GM12878 (cell line): ENCODE measurements around the gene OR8H1. TPM values are rescaled to one million over a fixed set of nuclear protein-coding genes. Genes with fewer than 3 reads are reported as not detected.

ENCODE experiments used
- ATAC-seq: fragments of 200-7000 bp; cut with Tn5 transposase; 3 replicates; pipeline ENCODE4 v1.9.1; 2020; ENCODE audit warnings: mild to moderate bottlenecking, moderate library complexity
- BruUV-seq: library from RNA; stranded (reverse); fragments of 400-500 nt; replicated peaks from 2 replicates; lab custom pipeline; 2021; lab: Mats Ljungman, UMichigan
- CTCF ChIA-PET: fragments of 300-600 bp; sonication (Branson Sonifier 250); formaldehyde crosslinking; extraction: SDS; loops from one replicate; lab custom pipeline; 2021; ENCODE audit warnings: inconsistent platforms; lab: Yijun Ruan, JAX
- POLR2A ChIA-PET: fragments of 350-600 bp; formaldehyde crosslinking; extraction: SDS; loops from one replicate; lab custom pipeline; 2021; ENCODE audit warnings: inconsistent platforms; lab: Charles Lee
- RAD21 ChIA-PET: fragments of 300-600 bp; sonication (Branson Sonifier 250); formaldehyde crosslinking; loops from one replicate; lab custom pipeline; 2023; ENCODE audit warnings: antibody characterized with exemption; ENCODE audit not compliant: unreplicated experiment; lab: Charles Lee
- SMC1A ChIA-PET: fragments of 300-600 bp; sonication (Branson Sonifier 250); formaldehyde crosslinking; loops from one replicate; lab custom pipeline; 2023; ENCODE audit not compliant: unreplicated experiment, uncharacterized antibody; lab: Charles Lee
- DNase-seq: peaks from one replicate; pipeline ENCODE4 v3.0.0-alpha.2; 2011; ENCODE audit warnings: low read depth, low spot score
- FAIRE-seq: peaks from 3 replicates; lab custom pipeline; 2011; peaks lifted over from hg19 to GRCh38; lab: Jason Lieb, UNC
- H2AFZ ChIP-seq: 2 replicates; pipeline ENCODE4 v1.6.0; 2011; ENCODE audit warnings: low read depth, low read length, control low read depth; ENCODE audit not compliant: control insufficient read depth
- H3K27ac ChIP-seq: 2 replicates; pipeline ENCODE4 v1.5.1; 2011; ENCODE audit warnings: control low read depth; ENCODE audit not compliant: control insufficient read depth, insufficient read depth
- H3K27me3 ChIP-seq, 2 experiments: replicated peaks in 1 of 2; 2 replicates each; pipeline versions ENCODE4 v1.6.0 to v1.6.1; 2011; ENCODE audit warnings: low read length in 1 of 2; ENCODE audit not compliant: control insufficient read depth in 2 of 2, insufficient read depth in 2 of 2
- H3K36me3 ChIP-seq, 2 experiments: 2 replicates each; pipeline ENCODE4 v1.5.1; 2011; ENCODE audit warnings: low read length in 1 of 2; ENCODE audit not compliant: control insufficient read depth in 2 of 2, insufficient read depth in 2 of 2
- H3K4me1 ChIP-seq: 2 replicates; pipeline ENCODE4 v1.6.1; 2011; ENCODE audit warnings: mild to moderate bottlenecking, low read length, moderate library complexity, mixed read lengths; ENCODE audit not compliant: control insufficient read depth, insufficient read depth
- H3K4me2 ChIP-seq: 2 replicates; pipeline ENCODE4 v1.6.0; 2011; ENCODE audit warnings: control low read depth; ENCODE audit not compliant: control insufficient read depth, insufficient read depth
- H3K4me3 ChIP-seq: fragments of 200-600 bp; sonication (generic); 2 replicates; pipeline ENCODE4 v1.5.1; 2016
- H3K79me2 ChIP-seq: 2 replicates; pipeline ENCODE4 v1.6.0; 2011; ENCODE audit warnings: low read length; ENCODE audit not compliant: control insufficient read depth, insufficient read depth
- H3K9ac ChIP-seq: 2 replicates; pipeline ENCODE4 v1.8.0; 2011; ENCODE audit warnings: low read length, control low read depth, mixed read lengths; ENCODE audit not compliant: control insufficient read depth, insufficient read depth
- H3K9me3 ChIP-seq: replicated peaks from 3 replicates; pipeline ENCODE4 v1.5.1; 2011; ENCODE audit warnings: mild to moderate bottlenecking, low read length; ENCODE audit not compliant: control insufficient read depth, insufficient read depth
- H4K20me1 ChIP-seq: 2 replicates; pipeline ENCODE4 v1.6.0; 2011; ENCODE audit not compliant: control insufficient read depth, insufficient read depth
- BACH1 ChIP-seq: fragments of 450-650 bp; IDR thresholded peaks from 2 replicates; pipeline ENCODE4 v1.6.1; 2017; ENCODE audit warnings: mild to moderate bottlenecking, borderline replicate concordance
- BRCA1 ChIP-seq: IDR thresholded peaks from 2 replicates; pipeline ENCODE4 v1.6.1; 2011; ENCODE audit warnings: low read depth, low read length, improper control_type of control experiment
- CTCF ChIP-seq, 3 experiments: IDR thresholded peaks in 2 of 3; conservative IDR thresholded peaks in 1 of 3; 2 replicates each; pipeline ENCODE4 v1.5.1; 2011; ENCODE audit warnings: low read depth in 3 of 3, low read length in 3 of 3, mild to moderate bottlenecking in 3 of 3, control low read depth in 2 of 3, moderate library complexity in 2 of 3, inconsistent platforms in 1 of 3, mixed read lengths in 1 of 3; ENCODE audit not compliant: control insufficient read depth in 2 of 3, insufficient read depth in 1 of 3; ENCODE audit errors: extremely low read depth in 1 of 3
- EGR1 ChIP-seq, 2 experiments: IDR thresholded peaks; 1 replicate in 1 of 2; 2 replicates in 1 of 2; pipeline ENCODE4 v1.6.1; 2011 to 2012; ENCODE audit warnings: low read depth in 2 of 2, low read length in 2 of 2, borderline replicate concordance in 1 of 2, mild to moderate bottlenecking in 1 of 2, moderate library complexity in 1 of 2
- HCFC1 ChIP-seq: fragments of 150-350 bp; IDR thresholded peaks from 2 replicates; pipeline ENCODE4 v1.6.1; 2014; ENCODE audit warnings: low read length
- KAT2A ChIP-seq: conservative IDR thresholded peaks from 2 replicates; pipeline ENCODE4 v1.6.1; 2011; ENCODE audit warnings: low read depth, low read length; ENCODE audit not compliant: control insufficient read depth
- KDM1A ChIP-seq: fragments of 200-600 bp; sonication (generic); IDR thresholded peaks from 2 replicates; pipeline ENCODE4 v1.6.1; 2016; ENCODE audit warnings: borderline replicate concordance
- LARP7 ChIP-seq: fragments of 450-650 bp; IDR thresholded peaks from 2 replicates; pipeline ENCODE4 v1.6.1; 2017; ENCODE audit warnings: mild to moderate bottlenecking
- RCOR1 ChIP-seq: conservative IDR thresholded peaks from 2 replicates; pipeline ENCODE4 v1.6.1; 2012; ENCODE audit warnings: low read depth, low read length, improper control_type of control experiment
- TBL1XR1 ChIP-seq: IDR thresholded peaks from 2 replicates; pipeline ENCODE4 v1.6.1; 2012; ENCODE audit warnings: low read depth, low read length, improper control_type of control experiment
- TCF3 ChIP-seq: IDR thresholded peaks from 2 replicates; pipeline ENCODE4 v1.6.1; 2012; ENCODE audit warnings: low read depth, mild to moderate bottlenecking, low read length, borderline replicate concordance; ENCODE audit not compliant: insufficient read depth
- USF1 ChIP-seq: IDR thresholded peaks from 2 replicates; pipeline ENCODE4 v1.6.1; 2011; ENCODE audit warnings: borderline replicate concordance, low read depth, mild to moderate bottlenecking, moderate library complexity, mixed read lengths, low read length; ENCODE audit not compliant: insufficient read depth; ENCODE audit errors: extremely low read length
- ZBED1 ChIP-seq: IDR thresholded peaks from 2 replicates; pipeline ENCODE4 v1.6.1; 2016; ENCODE audit warnings: borderline replicate concordance
- ZBTB40 ChIP-seq: fragments of 450-650 bp; IDR thresholded peaks from 2 replicates; pipeline ENCODE4 v1.6.1; 2016; ENCODE audit warnings: mild to moderate bottlenecking, moderate library complexity, borderline replicate concordance
- in situ Hi-C: fragments of 300-500 bp; cut with MboI; formaldehyde crosslinking; loops from 9 replicates; pipeline ENCODE4 v1.14.3; 2018; ENCODE audit warnings: mixed read lengths
- intact Hi-C: fragments of 100-400 bp; cut with micrococcal nuclease; formaldehyde crosslinking; loops from one replicate; pipeline ENCODE4 v1.14.2; 2022; ENCODE audit not compliant: unreplicated experiment
- polyA plus RNA-seq, 11 experiments: library from polyadenylated mRNA; depleted of rRNA in 4 of 11; unstranded in 6 of 11; stranded (reverse) in 5 of 11; fragments of >200 nt; fragmentation: Nextera tagmentation in 4 of 11; fragmentation: Illumina TruSeq in 1 of 11; extraction: Ambion mirVana in 4 of 11; extraction: Trizol in 1 of 11; gene quantifications; 1 replicate in 1 of 11; 2 replicates in 10 of 11; pipeline versions ENCODE4 v1.2.1 to v1.2.3, GENCODE V29; 2011 to 2016; ENCODE audit warnings: inconsistent platforms in 2 of 11, missing spikeins in 2 of 11, low read depth in 1 of 11
- total RNA-seq, 4 experiments: library from RNA; depleted of rRNA in 3 of 4; stranded (reverse); fragments of >200 nt in 3 of 4; fragmentation: Illumina TruSeq in 1 of 4; extraction: Trizol in 1 of 4; gene quantifications; 2 replicates each; pipeline versions ENCODE4 v1.2.1 to v1.2.3, GENCODE V29; 2013 to 2021
- TF ChIP-seq, protein P1 (sequence below): fragments of 450-650 bp; IDR thresholded peaks from 2 replicates; pipeline ENCODE4 v1.6.1; 2018; ENCODE audit warnings: mild to moderate bottlenecking, low read depth, moderate library complexity; ENCODE audit not compliant: partially characterized antibody

The OR8H1 gene
- total and polyA plus RNA-seq, 10 of the 15 experiments (the other 5 are each of a cell fraction or from before 2014, with no cell fraction given), result not detected

GRCh38 chr11:56314844-56315243 lies 22.8 kb upstream of the OR8H1 start, which contains the start of gene OR8K3:
TSS of gene OR8K3 (plus strand) at chr11:56315144. CDS start at chr11:56318307, 3,163 bp downstream.
- Histone ChIP-seq H3K9ac (no peak within 1 kb of the TSS), H3K4me3 (no peak within 1 kb of the TSS), H3K4me2 (no peak within 1 kb of the TSS), H3K27me3 (no peaks in the 10 kb centered on the region), H3K4me1 (no peaks in the 10 kb centered on the region), H4K20me1 (no peaks in the 10 kb centered on the region), H2AFZ (no peak within 1 kb of the TSS), H3K27ac (no peak within 1 kb of the TSS), H3K9me3 (no peaks in the 10 kb centered on the region), H3K36me3 (no peaks in the 10 kb centered on the region), H3K79me2 (no peaks in the 10 kb centered on the region)
- ATAC-seq (no peak), DNase-seq (no peak), FAIRE-seq (no peak)
- RAD21 ChIA-PET, result no interaction called here
- POLR2A ChIA-PET, result no interaction called here
- in situ Hi-C loops, result no loop called here
- intact Hi-C loops, result no loop called here
- BruUV-seq, result no TSS peak
- SMC1A ChIA-PET, result no interaction called here
- CTCF ChIA-PET, result no interaction called here
- TF ChIP-seq RCOR1, result no peak
- TF ChIP-seq ZBTB40, result no peak
- TF ChIP-seq LARP7, result no peak
- no peak for TF ChIP-seq EGR1 (IDR thresholded peaks at IDR 0.05; ENCODE audit: borderline replicate concordance in 1 of 2, low read depth in 2 of 2, low read length in 2 of 2)
- no peak for TF ChIP-seq BRCA1
- TF ChIP-seq CTCF (IDR thresholded peaks at IDR 0.05 in 2 of 3, conservative IDR thresholded peaks at IDR 0.05 in 1 of 3; ENCODE audit: control insufficient read depth in 2 of 3, extremely low read depth in 1 of 3, insufficient read depth in 1 of 3, low read depth in 3 of 3, low read length in 3 of 3), result no peak
- TF ChIP-seq TBL1XR1, result no peak
- no peak for TF ChIP-seq USF1
- no peak for TF ChIP-seq HCFC1
- TF ChIP-seq BACH1, result no peak
- no peak for TF ChIP-seq TCF3
- no peak for TF ChIP-seq KAT2A
- TF ChIP-seq ZBED1, result no peak
- TF ChIP-seq KDM1A, result no peak
- TF ChIP-seq, protein P1, sequence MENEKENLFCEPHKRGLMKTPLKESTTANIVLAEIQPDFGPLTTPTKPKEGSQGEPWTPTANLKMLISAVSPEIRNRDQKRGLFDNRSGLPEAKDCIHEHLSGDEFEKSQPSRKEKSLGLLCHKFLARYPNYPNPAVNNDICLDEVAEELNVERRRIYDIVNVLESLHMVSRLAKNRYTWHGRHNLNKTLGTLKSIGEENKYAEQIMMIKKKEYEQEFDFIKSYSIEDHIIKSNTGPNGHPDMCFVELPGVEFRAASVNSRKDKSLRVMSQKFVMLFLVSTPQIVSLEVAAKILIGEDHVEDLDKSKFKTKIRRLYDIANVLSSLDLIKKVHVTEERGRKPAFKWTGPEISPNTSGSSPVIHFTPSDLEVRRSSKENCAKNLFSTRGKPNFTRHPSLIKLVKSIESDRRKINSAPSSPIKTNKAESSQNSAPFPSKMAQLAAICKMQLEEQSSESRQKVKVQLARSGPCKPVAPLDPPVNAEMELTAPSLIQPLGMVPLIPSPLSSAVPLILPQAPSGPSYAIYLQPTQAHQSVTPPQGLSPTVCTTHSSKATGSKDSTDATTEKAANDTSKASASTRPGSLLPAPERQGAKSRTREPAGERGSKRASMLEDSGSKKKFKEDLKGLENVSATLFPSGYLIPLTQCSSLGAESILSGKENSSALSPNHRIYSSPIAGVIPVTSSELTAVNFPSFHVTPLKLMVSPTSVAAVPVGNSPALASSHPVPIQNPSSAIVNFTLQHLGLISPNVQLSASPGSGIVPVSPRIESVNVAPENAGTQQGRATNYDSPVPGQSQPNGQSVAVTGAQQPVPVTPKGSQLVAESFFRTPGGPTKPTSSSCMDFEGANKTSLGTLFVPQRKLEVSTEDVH, result no peak
